Measurements from ENCODE around the gene ROPN1L.
"Not testable (repeated sequence)": the region's sequence is repeated elsewhere in the genome, so short reads cannot be mapped to it uniquely, and the experiment has no call there.

Gene ROPN1L

GRCh38 chr5:10503321-10503720 is 61.6 kb downstream of the ROPN1L start:
- no peak for DNase-seq

DNA sequence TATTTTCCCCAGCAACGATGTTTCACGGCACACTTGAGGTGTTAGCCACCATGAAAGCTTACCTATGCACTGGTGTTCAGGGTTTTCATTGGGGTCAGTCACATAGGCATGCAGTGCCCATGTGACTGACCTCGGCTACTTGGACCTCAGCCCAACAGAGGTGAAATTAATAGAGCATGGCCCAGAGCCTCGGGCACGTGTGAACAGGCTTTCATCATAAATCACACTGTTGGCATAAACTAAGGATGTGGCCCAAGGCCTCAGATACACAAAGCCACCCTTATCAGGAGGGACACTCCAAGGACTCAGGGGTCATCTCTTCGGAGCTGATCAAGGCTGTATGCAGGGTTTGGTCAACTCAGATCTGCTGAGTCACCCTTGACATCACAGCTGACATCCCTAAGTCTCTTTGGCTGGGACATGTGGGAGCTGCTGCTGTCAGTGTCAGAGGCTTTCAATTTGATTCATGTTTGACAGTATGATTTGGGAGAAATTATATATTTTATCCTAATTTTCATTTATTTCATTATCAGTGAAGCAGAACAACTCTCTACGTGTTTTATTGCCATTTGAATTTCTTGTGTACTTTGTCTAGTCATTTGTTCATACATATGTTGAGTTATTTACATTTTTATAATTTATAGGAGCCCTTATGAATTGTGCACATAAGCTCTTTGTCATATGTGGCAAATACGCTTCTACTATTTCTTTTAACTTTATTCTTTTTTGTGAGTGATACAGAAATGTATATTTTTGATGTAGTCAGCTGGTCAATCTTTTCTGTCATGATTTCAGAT is 62.5 kb downstream of the ROPN1L start:
- no peak for DNase-seq

DNA sequence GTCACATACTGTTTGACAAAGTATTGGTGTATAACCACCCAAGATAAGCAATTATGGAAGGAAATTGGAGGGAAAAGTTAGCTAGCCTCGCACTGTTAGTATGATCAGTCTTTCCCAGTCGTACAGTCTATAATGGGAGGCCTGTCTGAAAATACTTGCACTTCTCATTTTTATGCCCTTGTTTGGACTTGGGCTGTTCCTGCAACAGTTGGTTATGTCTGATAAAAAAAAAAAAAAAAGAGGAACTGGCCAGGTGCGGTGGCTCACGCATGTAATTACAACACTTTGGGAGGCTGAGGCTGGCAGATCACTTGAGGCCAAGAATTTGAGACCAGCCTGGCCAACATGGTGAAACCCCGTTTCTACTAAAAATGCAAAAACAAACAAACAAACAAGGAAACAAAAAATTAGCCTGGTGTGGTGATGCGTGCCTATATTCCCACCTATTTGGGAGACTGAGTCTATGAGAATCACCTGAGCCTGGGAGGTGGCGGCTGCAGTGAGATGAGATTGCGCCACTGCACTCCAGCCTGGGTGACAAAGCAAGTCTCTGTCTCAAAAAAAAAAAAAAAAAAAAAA is 63.9 kb downstream of the ROPN1L start:
- DNase-seq, result no peak

- no peak for DNase-seq
Observed at GRCh38 chr5:10506535-10506934, 64.9 kb downstream of the ROPN1L start.

DNA sequence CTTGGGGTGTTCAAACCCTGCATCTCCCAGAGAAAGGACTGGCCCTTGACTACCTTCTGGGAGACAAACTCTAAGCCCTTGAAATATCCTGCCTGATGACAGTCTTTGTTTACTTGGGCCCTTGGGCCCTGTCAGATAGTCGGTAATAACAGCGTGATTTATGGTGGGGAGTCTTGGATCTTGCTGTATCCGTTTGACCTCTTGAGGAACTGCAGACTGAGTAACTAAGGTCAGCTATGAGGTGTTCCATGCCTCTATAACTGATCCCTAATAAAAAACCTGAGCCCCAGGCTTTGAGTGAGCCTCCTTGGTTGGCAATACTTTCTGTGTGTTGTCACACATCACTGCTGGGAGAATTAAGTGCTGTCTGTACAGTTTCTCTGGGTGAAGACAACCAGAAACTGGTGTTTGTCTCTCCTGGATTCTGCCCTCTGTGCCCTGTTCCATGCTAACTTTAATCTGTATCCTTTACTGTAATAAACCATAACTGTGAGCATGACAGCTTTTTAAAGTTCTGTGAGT is 66.0 kb downstream of the ROPN1L start:
- no peak for DNase-seq

- DNase-seq, result no peak
Observed at GRCh38 chr5:10509575-10509974, 67.9 kb downstream of the ROPN1L start.

DNA sequence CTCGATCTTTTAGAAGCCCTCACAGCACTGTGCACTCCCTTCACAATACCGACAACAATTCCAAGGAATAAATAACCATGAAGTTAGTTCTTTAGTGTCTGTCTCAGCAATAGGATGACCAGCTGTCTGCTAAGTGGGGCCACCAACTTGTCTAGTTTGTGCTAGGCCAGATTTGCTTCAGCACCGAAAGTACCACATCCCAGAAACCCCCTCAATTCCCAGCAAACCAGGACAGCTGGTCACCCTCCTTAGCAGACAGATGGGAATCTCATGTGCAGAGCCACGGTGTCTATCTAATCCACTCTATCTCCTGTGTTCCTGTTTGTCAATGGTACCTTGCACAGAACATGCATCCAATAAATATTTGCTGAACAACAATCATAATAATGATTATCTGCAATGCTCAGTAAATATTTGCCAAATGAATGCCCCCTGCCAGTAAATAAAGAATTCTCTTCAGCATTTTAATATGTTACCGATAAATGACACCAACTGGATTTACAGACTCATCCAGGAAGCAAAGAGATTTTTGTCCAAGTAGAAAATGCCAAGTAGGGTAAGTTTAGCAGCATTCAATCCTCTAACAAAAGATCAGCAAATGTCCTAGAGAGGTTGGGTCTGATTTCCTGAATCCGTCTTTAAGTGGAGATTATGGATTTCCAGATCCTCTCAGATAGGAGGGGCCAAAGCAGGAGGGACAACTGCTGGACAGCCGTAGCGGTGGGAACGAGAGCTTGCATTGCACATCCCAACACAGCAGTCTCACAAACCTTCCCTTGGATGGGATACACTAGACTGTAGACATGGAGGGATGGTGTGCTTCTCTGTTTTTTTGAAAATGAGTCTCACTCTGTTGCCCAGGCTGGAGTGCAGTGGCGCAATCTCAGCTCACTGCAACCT is 70.3 kb downstream of the ROPN1L start:
- DNase-seq, result no peak

DNA sequence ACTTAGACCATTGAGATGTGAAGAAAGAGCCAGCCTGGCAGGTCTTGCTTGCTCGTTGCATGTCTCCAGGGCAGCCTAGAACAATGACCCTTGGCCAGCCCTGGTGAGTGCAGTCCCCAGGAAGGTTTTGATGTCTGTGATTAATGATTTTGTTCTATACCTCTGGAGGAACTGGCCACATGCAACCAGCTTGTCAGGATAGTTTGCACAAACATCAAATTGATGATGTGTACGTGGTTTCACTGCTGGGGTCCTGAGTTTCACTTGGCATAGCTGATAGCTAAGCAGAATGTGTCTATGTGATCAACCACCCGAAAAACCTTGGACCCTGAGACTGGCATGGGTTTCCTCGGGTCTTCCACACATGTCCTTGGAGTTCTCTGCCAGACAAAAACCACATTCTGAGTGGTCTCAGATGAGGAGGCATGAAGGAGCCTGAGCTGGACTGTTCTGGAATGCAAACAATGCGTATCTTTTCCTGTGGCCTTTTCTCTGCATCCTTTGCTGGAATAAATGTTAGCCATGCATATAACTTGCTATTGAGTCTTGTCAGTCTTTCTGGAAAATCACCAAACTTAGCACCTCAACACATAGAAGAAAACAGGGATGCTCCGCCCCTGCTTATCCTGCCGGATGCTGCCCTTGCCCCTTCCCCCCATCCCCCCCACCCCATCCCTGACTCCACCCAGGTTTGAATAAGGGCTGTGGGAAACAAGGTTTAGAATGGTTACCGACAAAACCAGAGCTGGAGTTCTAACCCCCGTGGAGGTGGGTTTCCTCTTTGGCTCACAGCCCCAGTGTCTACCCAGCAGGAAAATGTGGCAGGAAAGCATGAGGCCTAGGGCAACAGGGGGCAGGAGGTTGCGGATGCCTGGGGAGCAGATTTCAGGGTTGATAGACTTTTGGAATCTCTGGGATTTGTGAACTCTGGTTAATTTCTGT is 72.1 kb downstream of the ROPN1L start:
- DNase-seq, result no peak

GRCh38 chr5:10514572-10514971 is 72.9 kb downstream of the ROPN1L start:
- DNase-seq, result not testable (repeated sequence)

All from NCI-H446 (cell line).